Subcutaneous adipose tissue (tissue), 4 donors: ENCODE results near the gene SEMA3G. TPM values are rescaled to one million over a fixed set of nuclear protein-coding genes. Genes with fewer than 3 reads are reported as not detected.

ENCODE experiments used
- total RNA-seq, 4 donors: library from RNA; depleted of rRNA; stranded (reverse); fragments of >200 nt; gene quantifications; one replicate each; pipeline ENCODE4 v1.1.0, GENCODE V29; 2016
- TF ChIP-seq, protein P1 (sequence below): fragments of 450-650 bp; IDR thresholded peaks from one replicate; pipeline ENCODE4 v1.5.1; 2016; ENCODE audit warnings: low read depth, mild to moderate bottlenecking, control low read depth, antibody characterized with exemption, moderate library complexity

The SEMA3G gene
- total RNA-seq, 4 donors from 2014 or later = 97.3 to 373 (median 164) TPM

DNA sequence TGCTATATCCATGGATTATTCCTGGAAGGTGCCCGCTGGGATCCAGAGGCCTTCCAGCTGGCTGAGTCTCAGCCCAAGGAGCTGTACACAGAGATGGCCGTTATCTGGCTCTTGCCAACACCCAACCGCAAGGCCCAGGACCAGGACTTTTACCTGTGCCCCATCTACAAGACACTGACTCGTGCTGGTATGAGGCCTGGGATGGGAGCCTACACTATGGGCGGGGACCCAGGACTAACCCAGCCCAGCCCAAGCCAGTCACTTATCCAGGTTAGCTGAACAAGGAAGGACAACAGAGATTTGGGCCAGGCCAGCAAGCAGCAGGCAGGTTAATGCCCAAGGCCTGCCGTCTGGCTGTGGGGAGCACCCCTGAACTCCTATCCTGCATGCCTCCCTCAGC lies 45.3 kb downstream of the SEMA3G start:
- TF ChIP-seq, protein P1, sequence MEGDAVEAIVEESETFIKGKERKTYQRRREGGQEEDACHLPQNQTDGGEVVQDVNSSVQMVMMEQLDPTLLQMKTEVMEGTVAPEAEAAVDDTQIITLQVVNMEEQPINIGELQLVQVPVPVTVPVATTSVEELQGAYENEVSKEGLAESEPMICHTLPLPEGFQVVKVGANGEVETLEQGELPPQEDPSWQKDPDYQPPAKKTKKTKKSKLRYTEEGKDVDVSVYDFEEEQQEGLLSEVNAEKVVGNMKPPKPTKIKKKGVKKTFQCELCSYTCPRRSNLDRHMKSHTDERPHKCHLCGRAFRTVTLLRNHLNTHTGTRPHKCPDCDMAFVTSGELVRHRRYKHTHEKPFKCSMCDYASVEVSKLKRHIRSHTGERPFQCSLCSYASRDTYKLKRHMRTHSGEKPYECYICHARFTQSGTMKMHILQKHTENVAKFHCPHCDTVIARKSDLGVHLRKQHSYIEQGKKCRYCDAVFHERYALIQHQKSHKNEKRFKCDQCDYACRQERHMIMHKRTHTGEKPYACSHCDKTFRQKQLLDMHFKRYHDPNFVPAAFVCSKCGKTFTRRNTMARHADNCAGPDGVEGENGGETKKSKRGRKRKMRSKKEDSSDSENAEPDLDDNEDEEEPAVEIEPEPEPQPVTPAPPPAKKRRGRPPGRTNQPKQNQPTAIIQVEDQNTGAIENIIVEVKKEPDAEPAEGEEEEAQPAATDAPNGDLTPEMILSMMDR = no peak

DNA sequence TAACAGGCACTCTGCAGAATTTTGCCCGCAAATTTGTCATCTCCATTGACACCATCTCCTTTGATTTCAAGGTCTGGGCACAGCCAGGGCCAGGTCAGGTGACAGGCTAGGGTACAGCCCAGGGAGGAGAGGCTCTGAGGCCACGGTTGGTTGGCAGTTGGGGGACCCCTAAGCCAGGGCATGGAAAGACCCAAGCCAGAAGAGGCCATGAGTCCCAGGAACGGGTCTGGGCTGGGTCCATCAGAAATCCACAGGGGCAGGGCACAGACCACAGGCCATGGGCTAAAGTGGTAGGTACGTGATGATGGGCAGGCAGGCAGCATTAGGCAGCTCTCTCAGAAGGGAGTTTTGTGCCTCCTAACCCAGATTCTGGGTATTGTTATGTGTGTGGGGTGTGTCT lies 45.8 kb downstream of the SEMA3G start:
- TF ChIP-seq, protein P1 = no peak

DNA sequence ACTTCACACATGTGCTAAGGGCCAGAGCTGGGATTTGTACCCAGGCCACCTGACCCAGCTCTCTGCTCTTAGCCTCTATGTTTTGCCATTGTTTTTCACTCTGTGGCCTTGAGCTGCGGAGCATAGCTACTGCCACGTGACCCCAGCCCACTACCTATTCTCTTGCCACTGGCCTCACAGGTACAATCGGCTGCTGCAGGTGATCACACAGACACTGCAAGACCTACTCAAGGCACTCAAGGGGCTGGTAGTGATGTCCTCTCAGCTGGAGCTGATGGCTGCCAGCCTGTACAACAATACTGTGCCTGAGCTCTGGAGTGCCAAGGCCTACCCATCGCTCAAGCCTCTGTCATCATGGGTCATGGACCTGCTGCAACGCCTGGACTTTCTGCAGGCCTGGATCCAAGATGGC lies 46.2 kb downstream of the SEMA3G start:
- TF ChIP-seq, protein P1 = no peak

DNA sequence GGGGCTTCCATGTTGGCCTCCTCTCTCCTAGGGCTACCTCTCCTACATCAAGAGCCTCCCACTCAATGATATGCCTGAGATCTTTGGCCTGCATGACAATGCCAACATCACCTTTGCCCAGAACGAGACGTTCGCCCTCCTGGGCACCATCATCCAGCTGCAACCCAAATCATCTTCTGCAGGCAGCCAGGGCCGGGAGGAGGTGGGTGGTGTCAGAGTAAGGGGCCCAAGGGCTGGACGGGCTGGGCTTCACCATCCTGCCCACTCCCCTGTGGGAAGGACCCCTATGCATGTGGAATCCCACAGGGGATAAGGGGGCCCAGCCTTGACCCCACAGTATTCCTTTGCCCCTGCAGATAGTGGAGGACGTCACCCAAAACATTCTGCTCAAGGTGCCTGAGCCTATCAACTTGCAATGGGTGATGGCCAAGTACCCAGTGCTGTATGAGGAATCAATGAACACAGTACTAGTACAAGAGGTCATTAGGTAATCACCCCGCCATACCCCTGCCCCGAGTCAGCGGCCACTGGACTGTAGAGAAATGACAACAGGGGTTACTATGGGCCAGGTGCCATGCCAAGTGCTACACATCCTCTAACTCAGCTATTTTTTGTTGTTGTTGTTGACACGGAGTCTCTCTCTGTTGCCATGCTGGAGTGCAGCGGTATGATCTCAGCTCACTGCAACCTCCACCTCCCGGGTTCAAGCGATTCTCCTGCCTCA lies 47.1 kb downstream of the SEMA3G start:
- TF ChIP-seq, protein P1 = no peak

DNA sequence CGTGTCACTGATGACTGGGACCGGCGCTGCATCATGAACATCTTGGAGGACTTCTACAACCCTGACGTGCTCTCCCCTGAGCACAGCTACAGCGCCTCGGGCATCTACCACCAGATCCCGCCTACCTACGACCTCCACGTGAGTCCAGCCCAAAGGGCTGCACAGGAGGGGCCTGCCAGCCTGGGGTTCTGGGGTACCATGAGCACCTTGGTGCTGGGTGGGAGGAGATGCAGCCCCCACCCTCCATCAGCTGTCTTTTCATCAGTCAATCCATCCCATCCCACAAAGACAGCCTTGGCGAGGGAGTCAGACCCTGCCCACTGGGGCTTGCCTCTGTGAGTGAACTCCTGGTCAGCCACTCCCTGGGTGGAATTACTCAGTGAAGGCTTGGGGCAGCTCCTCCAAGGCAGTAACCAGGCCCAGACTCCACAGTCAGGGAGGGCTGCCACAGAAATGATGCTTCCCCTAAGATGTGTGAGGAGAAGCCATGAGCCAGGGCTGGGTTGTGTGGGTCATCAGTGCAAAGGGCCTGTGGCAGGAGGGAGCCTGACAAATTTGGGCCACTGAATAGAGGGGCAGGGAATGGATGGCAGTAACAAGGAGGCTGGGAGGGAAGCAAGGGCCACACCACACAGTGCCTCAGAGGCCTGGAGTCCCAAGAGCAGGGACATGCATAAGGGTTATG lies 47.9 kb downstream of the SEMA3G start:
- TF ChIP-seq, protein P1 = no peak

DNA sequence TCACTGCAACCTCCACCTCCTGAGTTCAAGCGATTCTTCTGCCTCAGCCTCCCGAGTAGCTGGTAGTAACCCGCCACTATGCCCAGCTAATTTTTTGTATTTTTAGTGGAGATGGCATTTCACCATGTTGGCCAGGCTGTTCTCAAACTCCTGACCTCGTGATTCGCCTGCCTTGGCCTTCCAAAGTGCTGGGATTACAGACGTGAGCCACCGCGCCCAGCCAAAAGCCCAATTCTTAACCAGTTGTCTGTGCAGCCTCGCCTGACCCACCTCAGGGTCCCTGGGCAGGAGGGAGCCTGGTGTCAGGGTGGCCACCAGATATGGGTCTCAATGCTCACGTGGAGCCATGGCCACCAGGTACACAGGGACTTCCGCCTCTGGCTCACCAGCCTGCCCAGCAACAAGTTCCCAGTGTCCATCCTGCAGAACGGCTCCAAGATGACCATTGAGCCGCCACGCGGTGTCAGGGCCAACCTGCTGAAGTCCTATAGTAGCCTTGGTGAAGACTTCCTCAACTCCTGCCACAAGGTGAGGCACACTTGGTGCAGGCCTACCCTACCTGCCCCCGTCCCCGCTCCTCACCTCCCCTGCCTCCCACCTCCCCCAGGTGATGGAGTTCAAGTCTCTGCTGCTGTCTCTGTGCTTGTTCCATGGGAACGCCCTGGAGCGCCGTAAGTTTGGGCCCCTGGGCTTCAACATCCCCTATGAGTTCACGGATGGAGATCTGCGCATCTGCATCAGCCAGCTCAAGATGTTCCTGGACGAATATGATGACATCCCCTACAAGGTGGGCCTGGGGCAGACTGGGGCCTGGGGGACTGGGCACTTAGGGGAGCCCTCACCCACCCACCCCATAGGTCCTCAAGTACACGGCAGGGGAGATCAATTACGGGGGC lies 48.6 kb downstream of the SEMA3G start:
- TF ChIP-seq, protein P1 = no peak

DNA sequence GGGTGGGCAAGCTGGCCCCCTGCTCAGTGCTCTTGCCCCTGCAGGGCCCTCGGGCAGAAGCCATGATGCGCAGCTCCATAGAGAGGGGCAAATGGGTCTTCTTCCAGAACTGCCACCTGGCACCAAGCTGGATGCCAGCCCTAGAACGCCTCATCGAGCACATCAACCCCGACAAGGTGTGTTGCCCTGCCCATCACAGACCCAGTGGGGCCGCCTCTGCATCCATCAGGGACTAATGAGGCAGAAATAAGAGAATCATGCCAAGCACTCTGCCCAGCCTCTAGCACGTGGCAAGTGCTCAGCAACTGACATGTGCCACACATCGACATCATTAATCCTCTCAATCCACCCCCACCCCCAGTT lies 49.4 kb downstream of the SEMA3G start:
- TF ChIP-seq, protein P1 = no peak
